ENCODE results near the gene AK3.
A peak's percentile ranks its signal among the peaks of the same experiment; 100 is the strongest.
"Not testable (repeated sequence)": the region's sequence is repeated elsewhere in the genome, so short reads cannot be mapped to it uniquely, and the experiment has no call there.

AK3 gene

GRCh38 chr9:4662989-4663792 lies 77.8 kb downstream of the AK3 start:
- no peak for DNase-seq

GRCh38 chr9:4662108-4662988 lies 78.7 kb downstream of the AK3 start, which contains the start of gene PLPP6:
PLPP6 (plus strand) TSS chr9:4662294; CDS start chr9:4662376, 82 bp downstream.
- peak; percentile 32 to 62 (median 37) for DNase-seq

GRCh38 chr9:4661611-4662010 lies 79.4 kb downstream of the AK3 start:
- DNase-seq: peak in 1 of 4 experiments; percentile 28

GRCh38 chr9:4661165-4661564 lies 79.8 kb downstream of the AK3 start:
- no peak for DNase-seq

- DNase-seq: not testable (repeated sequence)
These were observed 80.3 kb downstream of the AK3 start for GRCh38 chr9:4660665-4661064.
